ENCODE data around the gene RSBN1L.

RSBN1L gene

DNA sequence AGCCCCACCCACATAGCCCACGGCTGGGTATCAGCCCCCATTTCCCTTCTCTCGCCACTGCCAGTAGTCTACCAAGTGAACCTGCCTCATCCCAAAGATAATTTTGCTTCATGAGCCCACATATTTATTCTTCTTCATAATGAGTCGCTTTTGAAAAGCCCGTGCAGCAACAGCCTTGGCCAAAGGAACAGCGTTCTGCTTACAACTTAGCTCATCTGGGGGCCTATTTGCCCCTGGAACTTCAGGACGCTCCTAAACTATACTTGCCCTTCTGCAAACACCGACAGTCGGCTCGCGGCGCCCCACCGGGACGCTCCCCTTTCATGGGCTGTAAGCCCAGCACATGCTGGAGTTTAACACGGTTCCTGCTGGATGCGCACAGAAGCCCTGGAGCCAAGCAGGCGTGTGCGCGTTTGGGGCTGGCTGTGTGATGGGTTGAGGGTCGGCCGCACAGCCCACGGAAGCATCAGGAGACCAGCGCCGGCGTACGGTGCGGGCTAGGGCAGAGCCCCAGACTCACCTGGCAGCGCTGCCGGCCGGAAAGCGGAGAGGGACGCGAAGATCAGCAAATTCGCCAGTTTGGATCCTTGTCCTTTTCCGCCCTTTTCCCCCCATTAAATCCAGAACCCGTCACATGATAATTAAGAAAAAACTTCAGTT is 101.6 kb downstream of the RSBN1L start:
- no peak for DNase-seq (ENCODE audit: low spot score)

DNA sequence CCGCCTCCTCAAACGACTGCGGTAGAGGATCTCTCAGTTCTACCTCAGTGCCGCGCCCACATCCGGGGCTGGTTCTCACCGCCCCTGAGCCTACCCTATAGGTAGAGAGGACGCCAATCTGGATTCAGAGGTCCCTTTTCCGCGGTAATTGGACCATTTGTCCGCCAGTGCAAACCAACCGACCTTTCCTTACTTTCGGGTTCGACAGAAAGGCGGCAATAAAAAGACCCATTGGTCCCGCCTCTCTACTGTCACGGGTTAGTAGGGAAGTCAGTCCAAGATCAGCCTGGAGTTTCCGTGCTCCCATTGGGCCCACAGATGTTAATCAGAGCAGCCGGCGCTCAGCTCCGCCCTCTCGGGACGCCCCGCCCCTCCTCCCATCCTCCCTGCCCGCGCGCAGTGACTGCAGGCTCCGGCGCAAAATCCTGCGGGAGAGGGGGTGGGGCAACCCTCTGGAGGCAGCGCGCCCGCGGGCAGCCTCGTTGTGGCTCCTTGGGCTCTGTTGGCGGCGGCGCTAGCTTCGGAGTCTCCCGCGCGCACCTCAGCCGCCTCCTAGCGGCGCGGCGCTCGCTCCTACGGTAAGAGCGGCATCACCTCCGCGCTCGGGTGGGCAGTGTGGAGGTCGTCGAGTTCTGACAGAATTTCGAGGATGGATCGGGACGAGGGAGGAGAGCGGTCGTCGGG is 102.3 kb downstream of the RSBN1L start, which contains the start of the genes PHTF2 and TMEM60:
Gene PHTF2, plus strand, starts transcription at position 380 of the 684 bp plus-strand sequence.
Gene TMEM60, minus strand, starts transcription at position 41 of the 684 bp plus-strand sequence. CDS start 4,061 bp downstream, outside the sequence.
- DNase-seq (ENCODE audit: low spot score): peak; percentile 93
- TF ChIP-seq, protein P1, sequence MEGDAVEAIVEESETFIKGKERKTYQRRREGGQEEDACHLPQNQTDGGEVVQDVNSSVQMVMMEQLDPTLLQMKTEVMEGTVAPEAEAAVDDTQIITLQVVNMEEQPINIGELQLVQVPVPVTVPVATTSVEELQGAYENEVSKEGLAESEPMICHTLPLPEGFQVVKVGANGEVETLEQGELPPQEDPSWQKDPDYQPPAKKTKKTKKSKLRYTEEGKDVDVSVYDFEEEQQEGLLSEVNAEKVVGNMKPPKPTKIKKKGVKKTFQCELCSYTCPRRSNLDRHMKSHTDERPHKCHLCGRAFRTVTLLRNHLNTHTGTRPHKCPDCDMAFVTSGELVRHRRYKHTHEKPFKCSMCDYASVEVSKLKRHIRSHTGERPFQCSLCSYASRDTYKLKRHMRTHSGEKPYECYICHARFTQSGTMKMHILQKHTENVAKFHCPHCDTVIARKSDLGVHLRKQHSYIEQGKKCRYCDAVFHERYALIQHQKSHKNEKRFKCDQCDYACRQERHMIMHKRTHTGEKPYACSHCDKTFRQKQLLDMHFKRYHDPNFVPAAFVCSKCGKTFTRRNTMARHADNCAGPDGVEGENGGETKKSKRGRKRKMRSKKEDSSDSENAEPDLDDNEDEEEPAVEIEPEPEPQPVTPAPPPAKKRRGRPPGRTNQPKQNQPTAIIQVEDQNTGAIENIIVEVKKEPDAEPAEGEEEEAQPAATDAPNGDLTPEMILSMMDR (IDR thresholded peaks at IDR 0.05; ENCODE audit: extremely low read depth, missing control alignments): peak; percentile 32

More for the DNA sequence above, 101.6 kb downstream of the RSBN1L start:
- TF ChIP-seq, protein P1 (IDR thresholded peaks at IDR 0.05; ENCODE audit: extremely low read depth, missing control alignments): no peak

GRCh38 chr7:77799078-77799964 is 103.1 kb downstream of the RSBN1L start:
- peak; percentile 21 for DNase-seq (ENCODE audit: low spot score)

GRCh38 chr7:77800158-77800557 is 103.9 kb downstream of the RSBN1L start:
- peak; percentile 31 for DNase-seq (ENCODE audit: low spot score)
- TF ChIP-seq, protein P1 (IDR thresholded peaks at IDR 0.05; ENCODE audit: extremely low read depth, missing control alignments): no peak

More at GRCh38 chr7:77799078-77799964, 103.1 kb downstream of the RSBN1L start:
- TF ChIP-seq, protein P1 (IDR thresholded peaks at IDR 0.05; ENCODE audit: extremely low read depth, missing control alignments): no peak

DNA sequence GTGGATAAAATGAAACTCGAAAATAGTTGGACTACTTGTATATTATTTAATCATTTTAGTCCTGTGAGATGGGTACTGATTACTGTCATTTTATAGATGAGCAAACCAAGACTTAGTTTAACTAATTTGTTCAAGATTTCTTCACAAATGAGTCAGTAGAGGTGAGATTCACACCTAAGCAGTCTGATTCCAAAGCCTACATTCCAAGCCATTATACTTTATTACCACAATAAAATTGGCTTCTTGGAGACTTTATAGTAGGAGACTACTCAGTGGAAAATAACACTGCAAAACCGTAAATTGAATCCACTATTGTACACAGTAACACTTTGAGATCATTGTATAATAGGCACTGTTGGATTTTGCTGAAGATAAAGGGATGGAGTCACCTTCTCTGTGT is 104.5 kb downstream of the RSBN1L start:
- TF ChIP-seq, protein P1 (IDR thresholded peaks at IDR 0.05; ENCODE audit: extremely low read depth, missing control alignments): no peak
- no peak for DNase-seq (ENCODE audit: low spot score)

GRCh38 chr7:77802557-77803405 is 106.5 kb downstream of the RSBN1L start:
- no peak for DNase-seq (ENCODE audit: low spot score)

More at GRCh38 chr7:77802557-77803405, 106.5 kb downstream of the RSBN1L start:
- TF ChIP-seq, protein P1 (IDR thresholded peaks at IDR 0.05; ENCODE audit: extremely low read depth, missing control alignments): no peak
